HUES48 (cell line): Measurements from ENCODE around the gene PTPRJ.
"Not testable (repeated sequence)": the region's sequence is repeated elsewhere in the genome, so short reads cannot be mapped to it uniquely, and the experiment has no call there.

Experiments used
- H3K27ac ChIP-seq: one replicate; pipeline ENCODE4 v1.7.0; 2013; ENCODE audit warnings: low read depth, low read length, inconsistent platforms
- H3K27me3 ChIP-seq: 2 replicates; pipeline ENCODE4 v1.6.1; 2013; ENCODE audit warnings: mild to moderate bottlenecking, low read length; ENCODE audit not compliant: control insufficient read depth, insufficient read depth
- H3K36me3 ChIP-seq: 2 replicates; pipeline ENCODE4 v1.6.1; 2013; ENCODE audit warnings: low read length; ENCODE audit not compliant: control insufficient read depth, insufficient read depth
- H3K4me1 ChIP-seq: 2 replicates; pipeline ENCODE4 v1.6.1; 2013; ENCODE audit warnings: mild to moderate bottlenecking, low read length; ENCODE audit not compliant: control insufficient read depth, insufficient read depth
- H3K4me3 ChIP-seq: 2 replicates; pipeline ENCODE4 v1.5.1; 2013; ENCODE audit warnings: mild to moderate bottlenecking, low read depth, low read length
- H3K9ac ChIP-seq: 2 replicates; pipeline ENCODE4 v1.6.1; 2013; ENCODE audit warnings: mild to moderate bottlenecking, low read depth, low read length, moderate library complexity
- H3K9me3 ChIP-seq: 2 replicates; pipeline ENCODE4 v1.6.1; 2013; ENCODE audit warnings: low read length; ENCODE audit not compliant: control insufficient read depth, insufficient read depth

The PTPRJ gene

GRCh38 chr11:48184452-48184851 is 204.1 kb downstream of the PTPRJ start:
- Histone ChIP-seq H3K27ac (no peak overlapping the region), H3K27me3 (no peaks in the 10 kb centered on the region), H3K36me3 (no peaks in the 10 kb centered on the region), H3K9me3 (peaks cover 45% of the 10 kb centered on the region), H3K4me1 (no peaks in the 10 kb centered on the region), H3K9ac (no peak overlapping the region), H3K4me3 (no peak overlapping the region)

GRCh38 chr11:48190906-48191654 is 210.7 kb downstream of the PTPRJ start:
- H3K4me1 ChIP-seq, H3K27me3 ChIP-seq, H3K9ac ChIP-seq, H3K4me3 ChIP-seq, H3K27ac ChIP-seq, H3K36me3 ChIP-seq: not testable (repeated sequence)
- peaks cover 39% of the 10 kb centered on the region for H3K9me3 ChIP-seq

GRCh38 chr11:48193876-48194275 is 213.5 kb downstream of the PTPRJ start:
- H3K27me3 ChIP-seq, result no peaks in the 10 kb centered on the region
- no peak overlapping the region for H3K9ac ChIP-seq
- H3K4me3 ChIP-seq, result no peak overlapping the region
- no peak overlapping the region for H3K27ac ChIP-seq
- H3K9me3 ChIP-seq, result peaks cover 67% of the 10 kb centered on the region
- no peaks in the 10 kb centered on the region for H3K36me3 ChIP-seq
- H3K4me1 ChIP-seq, result no peaks in the 10 kb centered on the region

- Histone ChIP-seq H3K4me3 (no peak overlapping the region), H3K36me3 (no peaks in the 10 kb centered on the region), H3K4me1 (no peaks in the 10 kb centered on the region), H3K9ac (no peak overlapping the region), H3K9me3 (peaks cover 88% of the 10 kb centered on the region), H3K27me3 (no peaks in the 10 kb centered on the region), H3K27ac (no peak overlapping the region)
These were observed 227.5 kb downstream of the PTPRJ start for GRCh38 chr11:48207881-48208280.

- H3K4me1 ChIP-seq, result no peaks in the 10 kb centered on the region
- H3K27me3 ChIP-seq, result no peaks in the 10 kb centered on the region
- H3K9ac ChIP-seq, result no peak overlapping the region
- H3K36me3 ChIP-seq, result no peaks in the 10 kb centered on the region
- H3K9me3 ChIP-seq, result peaks cover 93% of the 10 kb centered on the region
- H3K27ac ChIP-seq, result no peak overlapping the region
- no peak overlapping the region for H3K4me3 ChIP-seq
These were observed 229.7 kb downstream of the PTPRJ start for GRCh38 chr11:48210052-48210451.

GRCh38 chr11:48216510-48216909 is 236.2 kb downstream of the PTPRJ start, which contains the start of gene OR4B1:
Gene OR4B1, plus strand, starts transcription at chr11:48216810. Its CDS starts 0 bp downstream, at chr11:48216810.
- no peaks in the 10 kb centered on the region for H3K36me3 ChIP-seq
- H3K9ac ChIP-seq, result no peak within 1 kb of the TSS
- H3K27me3 ChIP-seq, result no peaks in the 10 kb centered on the region
- no peaks in the 10 kb centered on the region for H3K4me1 ChIP-seq
- no peak within 1 kb of the TSS for H3K27ac ChIP-seq
- peaks cover 94% of the 10 kb centered on the region for H3K9me3 ChIP-seq
- H3K4me3 ChIP-seq, result no peak within 1 kb of the TSS
